HG03432 (cell line): Measurements from ENCODE around the gene SLC43A3.

Experiments
- ATAC-seq: cut with Tn5 transposase; IDR thresholded peaks from one replicate; pipeline ENCODE4 v1.9.1; 2021; ENCODE audit warnings: mild to moderate bottlenecking, moderate library complexity; ENCODE audit not compliant: unreplicated experiment

The SLC43A3 gene

GRCh38 chr11:57430952-57431351 lies 4.0 kb upstream of the SLC43A3 start:
- no peak for ATAC-seq

- ATAC-seq, result no peak
Observed at GRCh38 chr11:57429946-57430345, 3.0 kb upstream of the SLC43A3 start.

GRCh38 chr11:57428643-57429042 lies 1.7 kb upstream of the SLC43A3 start:
- ATAC-seq, result no peak

- no peak for ATAC-seq
Observed at GRCh38 chr11:57427727-57428082, 784 bp upstream of the SLC43A3 start.

- no peak for ATAC-seq
Observed at GRCh38 chr11:57426439-57426928, 437 bp downstream of the SLC43A3 start.

GRCh38 chr11:57425565-57426438 lies 1.1 kb downstream of the SLC43A3 start:
- no peak for ATAC-seq

GRCh38 chr11:57424792-57425564 lies 1.9 kb downstream of the SLC43A3 start:
- peak; percentile 90 for ATAC-seq

- ATAC-seq, result no peak
Observed at GRCh38 chr11:57424137-57424791, 2.7 kb downstream of the SLC43A3 start.

GRCh38 chr11:57422669-57423068 lies 4.3 kb downstream of the SLC43A3 start:
- ATAC-seq, result no peak

GRCh38 chr11:57421805-57422204 lies 5.1 kb downstream of the SLC43A3 start:
- no peak for ATAC-seq

GRCh38 chr11:57421066-57421465 lies 5.9 kb downstream of the SLC43A3 start:
- no peak for ATAC-seq

GRCh38 chr11:57419146-57419545 lies 7.8 kb downstream of the SLC43A3 start:
- ATAC-seq, result no peak

GRCh38 chr11:57418131-57418530 lies 8.8 kb downstream of the SLC43A3 start:
- ATAC-seq, result no peak

GRCh38 chr11:57417056-57417455 lies 9.9 kb downstream of the SLC43A3 start:
- no peak for ATAC-seq

- no peak for ATAC-seq
Observed at GRCh38 chr11:57416436-57416835, 10.5 kb downstream of the SLC43A3 start.

GRCh38 chr11:57414612-57415212 lies 12.2 kb downstream of the SLC43A3 start:
- ATAC-seq, result no peak

- no peak for ATAC-seq
Observed at GRCh38 chr11:57413681-57414080, 13.2 kb downstream of the SLC43A3 start.

- no peak for ATAC-seq
Observed at GRCh38 chr11:57410287-57410686, 16.6 kb downstream of the SLC43A3 start.

- no peak for ATAC-seq
Observed at GRCh38 chr11:57409321-57410100, 17.4 kb downstream of the SLC43A3 start.

GRCh38 chr11:57408771-57409170 lies 18.1 kb downstream of the SLC43A3 start:
- no peak for ATAC-seq
